Left renal cortex interstitium (tissue), 4 donors: Measurements from ENCODE around the gene LCLAT1. TPM values are rescaled to one million over a fixed set of nuclear protein-coding genes. Genes with fewer than 3 reads are reported as not detected.
"Not testable (repeated sequence)": the region's sequence is repeated elsewhere in the genome, so short reads cannot be mapped to it uniquely, and the experiment has no call there.

Source experiments
- DNase-seq, 4 donors: peaks; one replicate each; pipeline ENCODE4 v3.0.0-alpha.2; 2013; ENCODE audit warnings: low read depth in 4 of 4, low spot score in 2 of 4, missing footprints in 1 of 4
- polyA plus RNA-seq, 4 donors: library from polyadenylated mRNA; unstranded; fragments of 120-200 nt; gene quantifications; one replicate each; pipeline ENCODE4 v1.2.1, GENCODE V29; 2013; ENCODE audit not compliant: insufficient read length in 4 of 4

Gene LCLAT1
- polyA plus RNA-seq, 4 donors: 17.4 to 23.5 (median 19.5) TPM

DNA sequence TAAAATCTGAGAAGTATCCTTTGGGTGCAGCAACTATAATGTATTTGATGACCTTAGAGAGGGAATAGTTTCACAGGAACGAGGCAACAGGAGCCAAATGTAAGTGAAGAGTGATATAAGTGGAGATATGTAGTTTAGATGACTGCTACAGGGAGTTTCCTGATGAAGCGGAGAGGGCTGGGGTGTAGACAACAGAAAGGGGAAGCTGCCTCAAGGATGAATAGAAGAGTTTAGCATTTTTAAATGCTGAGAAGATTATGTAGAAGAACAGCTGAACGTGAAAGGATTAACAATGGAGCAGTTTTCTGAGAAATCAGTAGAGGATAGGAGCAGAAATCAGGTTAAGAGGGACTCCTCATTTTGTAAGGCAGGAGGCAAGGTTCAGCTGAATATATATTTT, 133.3 kb downstream of the LCLAT1 start:
- DNase-seq: no peak

GRCh38 chr2:30582521-30582920, 135.5 kb downstream of the LCLAT1 start:
- DNase-seq: no peak

DNA sequence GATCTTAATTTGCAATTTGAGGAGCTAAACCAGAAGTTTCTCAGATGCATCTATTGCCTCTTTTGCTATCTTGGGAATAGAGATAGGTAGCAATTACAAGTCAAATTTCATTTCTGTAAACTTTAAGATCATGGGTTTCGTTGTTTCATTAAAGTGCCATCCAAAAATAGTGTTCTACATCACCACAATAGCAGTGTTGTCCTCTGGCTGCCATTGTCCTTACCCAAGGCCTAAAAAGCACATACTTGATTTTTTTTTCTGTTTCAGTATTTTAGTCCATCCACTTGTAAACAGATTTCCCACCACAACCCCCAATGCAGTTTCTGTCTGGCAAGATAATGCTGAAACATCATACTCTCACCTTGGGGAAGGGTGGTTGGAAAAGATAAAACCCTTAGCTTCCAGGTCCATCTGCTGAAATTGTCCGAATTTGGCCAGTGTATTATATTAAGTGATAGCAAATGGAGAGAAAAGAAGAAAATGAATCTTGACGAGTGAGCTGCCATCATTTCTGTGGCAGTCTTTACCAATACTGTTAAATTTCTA, 136.2 kb downstream of the LCLAT1 start:
- DNase-seq: no peak

- DNase-seq: no peak
Measured at GRCh38 chr2:30584116-30584515, 137.1 kb downstream of the LCLAT1 start.

GRCh38 chr2:30588994-30589393, 141.9 kb downstream of the LCLAT1 start:
- no peak for DNase-seq

DNA sequence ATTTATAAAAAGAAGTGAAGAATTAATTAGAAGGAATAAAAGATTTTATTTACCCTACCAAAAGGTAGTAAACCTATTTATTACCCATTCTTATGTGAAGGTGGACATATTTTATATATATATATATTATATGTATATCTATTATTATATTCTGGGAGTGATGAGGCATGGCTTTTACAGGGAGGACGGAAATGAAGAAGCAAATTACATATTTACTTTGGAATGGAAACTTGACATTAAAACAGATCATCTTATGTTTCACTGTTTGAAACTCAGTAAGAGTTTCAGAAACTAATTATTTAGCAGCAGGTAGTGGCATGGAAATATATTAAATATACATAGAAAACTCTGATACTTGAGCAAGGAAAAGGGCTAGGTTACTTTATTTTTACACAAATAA, 143.4 kb downstream of the LCLAT1 start:
- no peak for DNase-seq

DNA sequence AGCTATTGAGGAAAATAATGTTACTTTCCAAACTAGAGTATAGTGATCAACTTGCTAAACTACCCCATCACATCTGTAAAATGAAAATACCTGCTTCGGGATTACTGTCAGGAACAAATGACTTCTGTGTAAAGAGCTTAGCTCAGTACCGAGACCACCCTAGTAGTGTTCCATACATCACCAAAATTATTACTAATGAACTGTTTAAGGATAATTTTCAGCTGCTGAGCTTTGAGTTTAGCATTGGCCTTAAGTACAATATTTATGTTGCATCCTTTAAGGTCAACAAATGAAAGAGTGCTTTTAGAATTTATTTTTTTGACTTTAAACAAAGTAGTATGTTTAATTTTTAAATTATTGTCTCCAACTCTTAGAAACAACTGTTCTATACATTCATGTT, 144.1 kb downstream of the LCLAT1 start:
- DNase-seq: no peak

- DNase-seq: no peak
Measured at GRCh38 chr2:30601375-30601774, 154.3 kb downstream of the LCLAT1 start.

DNA sequence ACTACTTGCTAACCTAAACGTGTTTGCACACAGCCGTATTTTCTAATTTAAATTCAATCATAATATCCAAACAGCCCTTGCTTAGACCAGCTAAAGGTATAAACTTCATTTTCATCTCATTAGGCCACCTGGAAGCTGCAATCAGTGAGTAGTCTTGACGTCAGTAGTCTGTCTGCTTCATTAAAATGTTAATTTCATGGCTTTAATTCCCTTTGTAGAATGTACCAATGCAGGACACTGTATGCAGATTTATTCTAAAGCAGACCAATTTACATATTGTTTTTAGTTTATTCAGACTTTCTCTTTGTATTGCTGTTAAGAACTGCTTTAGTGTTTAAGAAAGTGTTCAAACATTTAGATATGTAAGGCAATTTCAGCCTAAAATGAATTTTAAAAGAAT, 158.2 kb downstream of the LCLAT1 start:
- DNase-seq: no peak

- DNase-seq: no peak
Measured at GRCh38 chr2:30608643-30609042, 161.6 kb downstream of the LCLAT1 start.

DNA sequence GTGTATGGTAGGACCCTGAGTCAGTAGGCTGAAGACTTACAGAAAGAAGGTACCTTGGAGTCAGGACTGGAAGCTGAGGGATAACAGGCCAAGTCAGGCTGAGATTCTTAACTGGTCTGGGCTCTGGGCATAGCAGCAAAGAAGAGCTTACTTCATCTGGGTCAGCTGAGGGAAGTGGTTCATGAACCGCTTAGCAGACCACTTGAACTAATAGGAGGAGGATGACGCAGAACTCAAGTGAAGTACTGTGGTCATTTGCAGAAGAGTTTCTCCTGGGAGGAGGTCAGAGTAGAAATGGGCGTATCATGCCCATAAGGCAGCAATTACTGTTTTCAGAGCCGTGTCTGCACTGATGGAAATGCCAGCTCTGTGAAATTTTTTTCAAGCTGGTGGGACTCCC, 164.5 kb downstream of the LCLAT1 start:
- no peak for DNase-seq

DNA sequence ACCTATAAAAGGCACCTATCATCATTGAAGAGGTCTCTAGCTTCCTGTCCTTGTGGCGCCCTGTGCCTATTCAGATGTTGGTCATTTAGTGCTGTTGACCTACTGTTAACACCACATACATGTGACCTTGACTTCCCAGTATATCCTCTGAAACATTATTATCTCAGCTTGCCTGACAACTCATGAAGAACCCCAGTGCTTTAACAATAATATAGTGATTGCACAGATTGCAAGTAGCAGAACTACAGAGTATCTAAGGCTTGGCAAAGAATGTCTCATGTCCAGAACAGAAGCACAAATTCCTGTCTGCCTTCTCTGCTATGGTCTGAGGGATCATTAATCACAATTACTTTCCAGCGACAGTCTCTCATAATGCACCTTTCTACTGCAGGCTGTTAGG, 165.3 kb downstream of the LCLAT1 start:
- no peak for DNase-seq

DNA sequence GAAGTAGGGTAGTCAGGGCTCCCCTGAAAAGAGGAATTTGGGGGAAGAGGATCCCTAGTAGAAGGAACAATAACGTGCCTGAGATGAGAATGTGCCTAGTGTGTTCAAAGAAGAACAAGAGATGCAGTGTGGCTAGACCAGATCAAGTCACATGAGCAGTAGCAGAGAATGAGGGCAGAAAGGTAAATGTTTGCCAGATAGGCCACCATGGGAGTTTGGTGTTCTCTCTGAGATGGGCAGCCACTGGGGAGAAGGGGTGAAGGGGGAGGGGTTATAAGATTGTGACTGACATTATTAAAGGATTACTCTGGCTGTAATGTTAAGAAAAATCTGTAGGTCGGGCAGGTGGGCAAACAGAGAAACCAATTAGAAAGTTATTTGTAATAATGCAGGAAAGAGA, 166.0 kb downstream of the LCLAT1 start:
- no peak for DNase-seq

- DNase-seq: not testable (repeated sequence)
Measured at GRCh38 chr2:30614227-30614626, 167.2 kb downstream of the LCLAT1 start.

GRCh38 chr2:30615926-30616325, 168.9 kb downstream of the LCLAT1 start:
- DNase-seq: no peak

- no peak for DNase-seq
Measured at GRCh38 chr2:30620102-30620501, 173.1 kb downstream of the LCLAT1 start.

DNA sequence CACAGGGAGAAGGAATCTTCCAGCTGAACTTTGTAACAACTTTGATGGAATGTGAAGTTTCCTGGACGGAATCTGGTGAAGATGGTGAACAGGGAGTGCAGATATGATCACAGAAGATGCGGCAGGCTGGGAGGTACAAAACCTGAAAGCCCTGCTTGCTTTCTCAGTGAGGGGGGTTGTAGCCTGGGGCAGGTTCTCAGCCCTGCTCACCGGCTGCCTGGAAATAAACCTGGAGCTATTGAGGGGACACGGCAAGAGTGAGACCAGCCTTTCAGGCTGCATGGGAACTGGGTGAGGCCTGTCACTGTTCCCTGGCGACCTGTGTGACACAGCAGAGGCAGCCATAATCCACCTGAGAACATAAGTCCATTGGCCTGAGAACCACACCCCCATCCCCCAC, 174.8 kb downstream of the LCLAT1 start:
- DNase-seq: no peak

DNA sequence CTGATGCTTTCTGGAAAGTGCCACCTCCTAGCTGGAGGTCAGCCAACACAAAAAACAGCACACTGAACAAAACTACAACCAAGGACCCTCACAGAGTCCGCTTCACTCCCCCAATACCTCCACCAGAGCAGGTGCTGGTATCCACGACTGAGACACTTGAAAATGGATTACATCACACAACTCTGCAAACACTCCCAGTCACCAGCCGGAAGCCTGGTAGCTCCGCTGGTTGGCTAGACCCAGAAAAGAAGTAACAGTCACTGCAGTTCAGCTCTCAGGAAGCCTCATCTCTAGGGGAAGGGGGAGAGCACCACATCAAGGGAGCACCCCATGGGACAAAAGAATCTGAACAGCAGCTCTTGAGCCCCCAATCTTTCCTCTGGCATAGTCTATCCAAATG, 175.4 kb downstream of the LCLAT1 start:
- no peak for DNase-seq

DNA sequence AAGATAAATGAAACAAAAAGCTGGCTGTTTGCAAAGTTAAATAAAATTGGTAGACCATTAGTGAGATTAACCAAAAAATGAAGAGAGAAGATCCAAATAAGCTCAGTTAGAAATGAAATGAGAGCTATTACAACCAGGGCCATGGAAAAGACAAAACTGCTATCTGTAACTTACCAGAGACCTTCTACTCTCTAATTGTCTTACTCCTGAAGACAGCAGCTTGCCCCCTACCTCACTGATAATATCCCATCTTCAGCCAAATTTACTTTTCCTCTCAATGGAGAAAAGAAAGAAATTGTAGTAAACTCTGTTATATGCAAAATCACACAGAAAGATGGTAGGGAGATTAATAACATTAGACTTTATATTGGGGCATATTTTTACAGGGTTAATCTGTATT, 178.2 kb downstream of the LCLAT1 start:
- DNase-seq: no peak

GRCh38 chr2:30625701-30626100, 178.7 kb downstream of the LCLAT1 start:
- no peak for DNase-seq

- DNase-seq: no peak
Measured at GRCh38 chr2:30626397-30626796, 179.4 kb downstream of the LCLAT1 start.

- DNase-seq: no peak
Measured at GRCh38 chr2:30627151-30627550, 180.1 kb downstream of the LCLAT1 start.

- no peak for DNase-seq
Measured at GRCh38 chr2:30628341-30628740, 181.3 kb downstream of the LCLAT1 start.
